ENCODE results near the gene MS4A1. TPM values are rescaled to one million over a fixed set of nuclear protein-coding genes. Genes with fewer than 3 reads are reported as not detected.
"Not testable (repeated sequence)": the region's sequence is repeated elsewhere in the genome, so short reads cannot be mapped to it uniquely, and the experiment has no call there.

MS4A1 gene
- total and polyA plus RNA-seq, 9 donors, result 0.10 to 1.6 (median 0.27) TPM

DNA sequence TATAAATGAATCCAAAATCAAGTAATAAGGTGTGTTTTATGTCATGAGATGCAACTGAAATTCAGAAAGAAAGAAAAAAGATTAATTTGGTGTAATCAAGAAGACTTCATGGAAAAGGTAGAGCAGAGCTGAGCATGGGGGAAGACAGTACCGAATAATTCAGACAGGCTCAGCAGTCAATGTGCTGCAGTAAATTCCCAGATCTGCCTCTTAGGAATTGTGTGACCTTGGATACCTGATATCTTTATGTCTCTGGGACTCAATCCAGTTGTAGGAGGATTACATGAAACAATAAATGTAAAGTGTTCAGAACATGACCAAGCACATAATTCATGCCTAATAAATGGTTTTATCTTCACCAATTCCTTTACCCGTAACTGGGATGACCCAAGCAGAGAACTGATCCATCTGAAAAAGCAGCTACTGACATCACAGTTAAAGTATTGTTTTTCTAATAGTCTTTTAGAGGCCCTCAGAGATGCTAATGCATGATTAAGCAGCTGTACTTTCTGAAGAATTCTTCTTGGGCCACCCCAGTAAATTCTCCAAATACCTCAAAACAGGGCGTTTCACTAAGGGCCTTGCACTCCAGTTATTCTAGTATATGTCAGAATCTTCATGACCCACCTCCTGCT is 44.7 kb downstream of the MS4A1 start:
- no peak overlapping the region for H3K4me3 ChIP-seq (ENCODE audit: low read length)
- DNase-seq, result peak; percentile 19
- H3K36me3 ChIP-seq (ENCODE audit: control insufficient read depth, insufficient read depth, low read length), result no peaks in the 10 kb centered on the region
- WGBS (ENCODE audit: insufficient coverage), result 36% methylated on average over 2 of the region's 3 CpGs
- no peaks in the 10 kb centered on the region for H3K4me1 ChIP-seq (ENCODE audit: control insufficient read depth, insufficient read depth, low read length)
- H3K27me3 ChIP-seq (ENCODE audit: control insufficient read depth, insufficient read depth, low read length), result no peaks in the 10 kb centered on the region
- no peak overlapping the region for H3K27ac ChIP-seq (ENCODE audit: low read length)
- H3K9me3 ChIP-seq (replicated peaks; ENCODE audit: control insufficient read depth, low read depth, low read length), result no peaks in the 10 kb centered on the region

DNA sequence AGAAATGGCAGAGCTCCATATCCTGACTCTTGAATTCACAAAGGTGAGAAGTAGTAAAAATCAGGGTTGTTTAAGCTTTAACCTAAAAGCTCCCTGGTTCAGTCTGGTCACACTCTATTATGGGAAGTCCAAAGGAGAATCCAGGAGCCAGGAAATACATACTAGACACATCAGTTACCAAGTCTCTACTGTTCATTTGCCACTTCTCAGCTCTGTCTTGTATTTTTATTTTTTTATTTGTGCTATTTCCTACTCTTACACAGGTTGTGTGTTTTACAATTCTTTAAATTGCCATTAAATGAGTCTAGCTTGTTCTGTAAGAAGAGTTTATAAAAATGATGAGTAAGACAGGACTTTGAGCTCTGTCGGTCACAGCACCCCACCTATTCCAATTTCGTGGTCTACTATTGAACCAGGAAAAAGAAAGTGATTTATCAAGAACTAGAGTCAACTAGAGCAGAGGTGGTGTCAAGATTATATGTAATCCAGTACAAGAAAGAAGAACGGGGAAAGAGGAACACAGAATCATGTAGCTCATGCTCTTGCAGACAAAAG is 46.7 kb downstream of the MS4A1 start:
- H3K27me3 ChIP-seq (ENCODE audit: control insufficient read depth, insufficient read depth, low read length), result no peaks in the 10 kb centered on the region
- H3K4me1 ChIP-seq (ENCODE audit: control insufficient read depth, insufficient read depth, low read length), result no peaks in the 10 kb centered on the region
- H3K9me3 ChIP-seq (replicated peaks; ENCODE audit: control insufficient read depth, low read depth, low read length), result no peaks in the 10 kb centered on the region
- no peak overlapping the region for H3K27ac ChIP-seq (ENCODE audit: low read length)
- no peaks in the 10 kb centered on the region for H3K36me3 ChIP-seq (ENCODE audit: control insufficient read depth, insufficient read depth, low read length)
- no CpG with 5 or more reads among the region's 3 CpGs for WGBS (ENCODE audit: insufficient coverage)
- no peak overlapping the region for H3K4me3 ChIP-seq (ENCODE audit: low read length)
- DNase-seq, result no peak

- DNase-seq, result no peak
Observed at GRCh38 chr11:60504219-60504905, 48.7 kb downstream of the MS4A1 start.

DNA sequence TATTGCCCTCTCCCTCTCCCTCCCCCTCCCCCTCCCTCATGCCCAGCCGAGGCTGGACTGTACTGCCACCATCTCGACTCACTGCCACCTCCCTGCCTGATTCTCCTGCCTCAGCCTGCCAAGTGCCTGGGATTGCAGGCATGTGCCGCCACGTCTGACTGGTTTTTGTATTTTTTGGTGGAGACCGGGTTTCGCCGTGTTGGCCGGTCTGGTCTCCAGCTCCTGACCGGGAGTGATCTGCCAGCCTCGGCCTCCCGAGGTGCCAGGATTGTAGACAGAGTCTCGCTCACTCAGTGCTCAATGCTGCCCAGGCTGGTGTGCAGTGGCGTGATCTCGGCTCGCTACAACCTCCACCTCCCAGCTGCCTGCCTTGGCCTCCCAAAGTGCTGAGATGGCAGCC is 54.0 kb downstream of the MS4A1 start:
- not testable (repeated sequence) for H3K4me1 ChIP-seq (ENCODE audit: control insufficient read depth, insufficient read depth, low read length); DNase-seq; H3K4me3 ChIP-seq (ENCODE audit: low read length); H3K27ac ChIP-seq (ENCODE audit: low read length); H3K9me3 ChIP-seq (replicated peaks; ENCODE audit: control insufficient read depth, low read depth, low read length); H3K27me3 ChIP-seq (ENCODE audit: control insufficient read depth, insufficient read depth, low read length); H3K36me3 ChIP-seq (ENCODE audit: control insufficient read depth, insufficient read depth, low read length)
- WGBS (ENCODE audit: insufficient coverage), result 82% methylated on average over 10 of the region's 15 CpGs

More at GRCh38 chr11:60504219-60504905, 48.7 kb downstream of the MS4A1 start:
- no CpG with 5 or more reads among the region's 3 CpGs for WGBS (ENCODE audit: insufficient coverage)
- no peaks in the 10 kb centered on the region for H3K4me1 ChIP-seq (ENCODE audit: control insufficient read depth, insufficient read depth, low read length)
- no peak overlapping the region for H3K27ac ChIP-seq (ENCODE audit: low read length)
- H3K27me3 ChIP-seq (ENCODE audit: control insufficient read depth, insufficient read depth, low read length), result no peaks in the 10 kb centered on the region
- H3K9me3 ChIP-seq (replicated peaks; ENCODE audit: control insufficient read depth, low read depth, low read length), result no peaks in the 10 kb centered on the region
- H3K4me3 ChIP-seq (ENCODE audit: low read length), result no peak overlapping the region
- H3K36me3 ChIP-seq (ENCODE audit: control insufficient read depth, insufficient read depth, low read length), result no peaks in the 10 kb centered on the region

- H3K36me3 ChIP-seq (ENCODE audit: control insufficient read depth, insufficient read depth, low read length); H3K4me1 ChIP-seq (ENCODE audit: control insufficient read depth, insufficient read depth, low read length); H3K4me3 ChIP-seq (ENCODE audit: low read length); H3K27me3 ChIP-seq (ENCODE audit: control insufficient read depth, insufficient read depth, low read length); DNase-seq; H3K9me3 ChIP-seq (replicated peaks; ENCODE audit: control insufficient read depth, low read depth, low read length); H3K27ac ChIP-seq (ENCODE audit: low read length): not testable (repeated sequence)
- 97% methylated on average over 11 of the region's 28 CpGs for WGBS (ENCODE audit: insufficient coverage)
Observed at GRCh38 chr11:60510209-60510608, 54.6 kb downstream of the MS4A1 start.

DNA sequence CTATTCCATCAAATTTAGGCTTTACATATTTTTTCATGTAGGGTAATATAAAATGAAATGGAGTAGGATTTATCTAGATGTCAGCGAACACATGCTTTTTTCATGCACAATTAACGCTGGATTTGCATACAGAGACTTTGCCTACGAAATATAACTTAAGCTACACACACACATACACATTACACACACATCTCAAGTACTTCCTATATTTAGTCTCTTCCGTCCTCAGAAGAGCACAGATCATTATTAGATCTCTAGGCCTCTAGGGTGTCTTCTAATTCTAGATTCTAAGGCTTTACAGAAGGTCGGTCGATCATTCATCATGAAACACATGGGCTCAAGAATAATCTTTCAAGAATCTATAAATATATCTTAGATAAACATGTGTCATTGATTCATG is 55.7 kb downstream of the MS4A1 start:
- DNase-seq, result peak; percentile 13
- 80% methylated on average over 1 of the region's 6 CpGs for WGBS (ENCODE audit: insufficient coverage)
- Histone ChIP-seq H3K27ac (ENCODE audit: low read length) (no peak overlapping the region), H3K36me3 (ENCODE audit: control insufficient read depth, insufficient read depth, low read length) (no peaks in the 10 kb centered on the region), H3K4me1 (ENCODE audit: control insufficient read depth, insufficient read depth, low read length) (peaks cover 6% of the 10 kb centered on the region), H3K4me3 (ENCODE audit: low read length) (no peak overlapping the region), H3K9me3 (replicated peaks; ENCODE audit: control insufficient read depth, low read depth, low read length) (no peaks in the 10 kb centered on the region), H3K27me3 (ENCODE audit: control insufficient read depth, insufficient read depth, low read length) (no peaks in the 10 kb centered on the region)

- Histone ChIP-seq H3K36me3 (ENCODE audit: control insufficient read depth, insufficient read depth, low read length) (no peaks in the 10 kb centered on the region), H3K4me1 (ENCODE audit: control insufficient read depth, insufficient read depth, low read length) (peaks cover 6% of the 10 kb centered on the region)
Observed at GRCh38 chr11:60512651-60513225, 57.1 kb downstream of the MS4A1 start.

DNA sequence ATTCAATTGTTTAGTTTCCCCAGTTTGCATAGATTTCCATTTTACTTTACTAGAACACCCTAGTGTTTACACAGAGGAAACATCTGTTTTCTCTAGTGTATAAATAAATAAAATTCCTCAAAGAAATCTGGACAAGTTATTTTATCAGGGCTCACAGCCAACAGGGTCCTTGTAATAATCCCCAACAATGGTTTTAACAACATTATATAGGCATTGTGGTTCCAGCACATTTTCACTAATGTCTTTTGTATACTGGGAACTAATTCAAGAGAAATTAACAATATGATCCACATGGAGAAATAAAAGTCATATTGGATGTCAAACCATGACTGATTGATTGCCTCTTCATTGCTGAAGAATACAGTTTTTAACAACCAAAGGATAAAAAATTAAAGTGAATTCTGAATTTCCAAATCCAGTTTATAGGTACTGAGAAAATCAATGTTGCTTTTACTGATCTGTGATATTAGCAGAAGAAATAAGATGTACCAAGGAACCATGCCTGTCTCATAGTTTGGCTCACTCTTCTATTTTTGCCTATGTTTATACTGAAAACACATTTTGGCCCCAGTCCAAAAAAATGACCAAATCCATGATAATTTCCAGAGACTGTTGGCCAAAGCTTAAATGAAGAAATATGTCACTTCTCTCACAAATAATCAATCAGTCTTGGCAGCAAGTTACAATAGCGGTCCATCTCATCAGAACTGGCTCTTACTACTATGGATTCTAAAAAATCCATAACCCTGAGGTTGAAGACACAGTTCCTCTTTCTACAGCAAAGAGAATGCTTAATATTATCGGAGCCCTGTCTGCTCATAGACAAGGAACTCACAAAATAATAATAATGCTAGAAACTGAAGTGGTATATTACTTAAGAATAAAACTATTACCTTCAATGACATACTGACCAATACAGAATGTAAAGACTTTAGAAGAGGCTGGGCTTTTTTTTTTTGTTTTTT is 58.1 kb downstream of the MS4A1 start:
- H3K27me3 ChIP-seq (ENCODE audit: control insufficient read depth, insufficient read depth, low read length), result no peaks in the 10 kb centered on the region
- 20% methylated on average over 1 of the region's 2 CpGs for WGBS (ENCODE audit: insufficient coverage)
- peak; percentile 86 for DNase-seq

More at GRCh38 chr11:60512651-60513225, 57.1 kb downstream of the MS4A1 start:
- H3K27me3 ChIP-seq (ENCODE audit: control insufficient read depth, insufficient read depth, low read length), result no peaks in the 10 kb centered on the region
- H3K4me3 ChIP-seq (ENCODE audit: low read length), result no peak overlapping the region
- peak; percentile 69 for DNase-seq
- no peak overlapping the region for H3K27ac ChIP-seq (ENCODE audit: low read length)
- H3K9me3 ChIP-seq (replicated peaks; ENCODE audit: control insufficient read depth, low read depth, low read length), result no peaks in the 10 kb centered on the region
- WGBS (ENCODE audit: insufficient coverage), result 43% methylated on average over 1 of the region's 3 CpGs

GRCh38 chr11:60515144-60515855 is 59.7 kb downstream of the MS4A1 start, which contains the start of gene MS4A13:
MS4A13 (plus strand) TSS chr11:60515392; CDS start chr11:60518084, 2,692 bp downstream.
- DNase-seq, result no peak
- over 99% methylated on average over 18 of the region's 29 CpGs for WGBS (ENCODE audit: insufficient coverage)
- H3K4me3 ChIP-seq (ENCODE audit: low read length), result no peak within 1 kb of the TSS
- peaks cover 6% of the 10 kb centered on the region for H3K4me1 ChIP-seq (ENCODE audit: control insufficient read depth, insufficient read depth, low read length)
- H3K36me3 ChIP-seq (ENCODE audit: control insufficient read depth, insufficient read depth, low read length), result no peaks in the 10 kb centered on the region
- no peaks in the 10 kb centered on the region for H3K9me3 ChIP-seq (replicated peaks; ENCODE audit: control insufficient read depth, low read depth, low read length)
- no peaks in the 10 kb centered on the region for H3K27me3 ChIP-seq (ENCODE audit: control insufficient read depth, insufficient read depth, low read length)
- no peak within 1 kb of the TSS for H3K27ac ChIP-seq (ENCODE audit: low read length)

More for the DNA sequence above, 58.1 kb downstream of the MS4A1 start:
- Histone ChIP-seq H3K9me3 (replicated peaks; ENCODE audit: control insufficient read depth, low read depth, low read length) (no peaks in the 10 kb centered on the region), H3K27ac (ENCODE audit: low read length) (no peak overlapping the region), H3K4me1 (ENCODE audit: control insufficient read depth, insufficient read depth, low read length) (peaks cover 6% of the 10 kb centered on the region), H3K4me3 (ENCODE audit: low read length) (no peak overlapping the region), H3K36me3 (ENCODE audit: control insufficient read depth, insufficient read depth, low read length) (no peaks in the 10 kb centered on the region)

Measured in muscle of leg (tissue), 11 donors.